HCT116 (cell line): Measurements from ENCODE around the gene DNAJA2. TPM values are rescaled to one million over a fixed set of nuclear protein-coding genes. Genes with fewer than 3 reads are reported as not detected.

Source experiments
- ATAC-seq: fragments of 200-7000 bp; cut with Tn5 transposase; 2 replicates; pipeline ENCODE4 v1.9.1; 2020; ENCODE audit warnings: mild to moderate bottlenecking, moderate library complexity
- BruUV-seq: library from RNA; stranded (reverse); fragments of 400-500 nt; replicated peaks from 2 replicates; lab custom pipeline; 2021; lab: Mats Ljungman, UMichigan
- CTCF ChIA-PET: fragments of 300-600 bp; sonication (Branson Sonifier 250); formaldehyde crosslinking; loops from one replicate; lab custom pipeline; 2021; ENCODE audit warnings: antibody characterized with exemption; lab: Charles Lee
- POLR2A ChIA-PET: fragments of 300-600, 350-600 bp; sonication (Branson Sonifier 250); formaldehyde crosslinking; loops from one replicate; lab custom pipeline; 2021; ENCODE audit warnings: antibody characterized with exemption; lab: Charles Lee
- RAD21 ChIA-PET, 2 experiments: fragments of 300-600 bp; sonication (Branson Sonifier 250); formaldehyde crosslinking; loops; one replicate each; lab custom pipeline; 2023; ENCODE audit warnings: low total read pairs in 2 of 2; ENCODE audit not compliant: uncharacterized antibody in 2 of 2, unreplicated experiment in 2 of 2, low non-redundant PET in 1 of 2; lab: Charles Lee
- DNase-seq: peaks from one replicate; pipeline ENCODE4 v3.0.0-alpha.2; 2010; ENCODE audit warnings: low read depth, low spot score
- H2AFZ ChIP-seq: fragments of 200-600 bp; shearing (Covaris generic), sonication (generic); 2 replicates; pipeline ENCODE4 v1.6.1; 2017; ENCODE audit warnings: low read depth, mixed run types, mixed read lengths, antibody characterized with exemption, low read length; ENCODE audit not compliant: poor library complexity, severe bottlenecking
- H3K27ac ChIP-seq: 2 replicates; pipeline ENCODE4 v1.5.1; 2012; ENCODE audit warnings: low read depth, low read length
- H3K27me3 ChIP-seq: fragments of 200-600 bp; sonication (generic); 2 replicates; pipeline ENCODE4 v1.6.1; 2016; ENCODE audit warnings: mixed run types, low read length, mixed read lengths; ENCODE audit not compliant: insufficient read depth
- H3K36me3 ChIP-seq, 2 experiments: fragments of 200-500 bp in 1 of 2; fragments of 200-600 bp in 1 of 2; sonication (Bioruptor generic) in 1 of 2; sonication (generic) in 1 of 2; 2 replicates each; pipeline versions ENCODE4 v1.5.1 to v1.6.1; 2014 to 2016; ENCODE audit warnings: low read length in 2 of 2, inconsistent platforms in 1 of 2, mixed read lengths in 1 of 2, mixed run types in 1 of 2; ENCODE audit not compliant: insufficient read depth in 2 of 2, control insufficient read depth in 1 of 2
- H3K4me1 ChIP-seq, 2 experiments: fragments of 200-600 bp in 1 of 2; sonication (generic) in 1 of 2; 2 replicates each; pipeline versions ENCODE4 v1.5.1 to v1.6.1; 2012 to 2017; ENCODE audit warnings: low read length in 2 of 2, inconsistent platforms in 1 of 2, mild to moderate bottlenecking in 1 of 2, mixed read lengths in 1 of 2, mixed run types in 1 of 2, moderate library complexity in 1 of 2; ENCODE audit not compliant: insufficient read depth in 2 of 2, control insufficient read depth in 1 of 2
- H3K4me2 ChIP-seq: fragments of 200-600 bp; sonication (generic); 2 replicates; pipeline ENCODE4 v1.6.1; 2017; ENCODE audit warnings: mixed run types, low read length, mixed read lengths
- H3K4me3 ChIP-seq, 2 experiments: fragments of 200-600 bp in 1 of 2; sonication (generic) in 1 of 2; replicated peaks in 1 of 2; 2 replicates each; pipeline ENCODE4 v1.5.1; 2011 to 2016; ENCODE audit warnings: low read length in 2 of 2, control low read depth in 1 of 2, low read depth in 1 of 2, mild to moderate bottlenecking in 1 of 2, mixed read lengths in 1 of 2, mixed run types in 1 of 2
- H3K79me2 ChIP-seq: fragments of 200-600 bp; sonication (generic); 2 replicates; pipeline ENCODE4 v1.6.1; 2017; ENCODE audit warnings: mild to moderate bottlenecking, mixed run types, low read length, moderate library complexity, mixed read lengths; ENCODE audit not compliant: insufficient read depth
- H3K9ac ChIP-seq: fragments of 200-600 bp; sonication (generic); 2 replicates; pipeline ENCODE4 v1.6.1; 2016; ENCODE audit warnings: low read length, mixed read lengths
- H3K9me2 ChIP-seq: fragments of 200-600 bp; sonication (generic), shearing (Covaris generic); 2 replicates; pipeline ENCODE4 v1.6.1; 2017; ENCODE audit warnings: mixed run types, mild to moderate bottlenecking, moderate library complexity; ENCODE audit not compliant: insufficient read depth
- H3K9me3 ChIP-seq, 2 experiments: fragments of 200-500 bp in 1 of 2; fragments of 200-600 bp in 1 of 2; sonication (Bioruptor generic) in 1 of 2; sonication (generic) in 1 of 2; 2 replicates each; pipeline ENCODE4 v1.6.1; 2014 to 2017; ENCODE audit warnings: low read length in 2 of 2, mixed read lengths in 2 of 2, inconsistent platforms in 1 of 2, low read depth in 1 of 2, mild to moderate bottlenecking in 1 of 2, mixed run types in 1 of 2, moderate library complexity in 1 of 2; ENCODE audit not compliant: control insufficient read depth in 1 of 2, insufficient read depth in 1 of 2
- H4K20me1 ChIP-seq: fragments of 200-600 bp; sonication (generic), shearing (Covaris generic); 2 replicates; pipeline ENCODE4 v1.6.1; 2017; ENCODE audit warnings: mixed run types, mild to moderate bottlenecking, moderate library complexity; ENCODE audit not compliant: insufficient read depth
- intact Hi-C: fragments of 100-400 bp; cut with micrococcal nuclease; formaldehyde crosslinking; loops from 2 replicates; pipeline ENCODE4 v1.10.0; 2022
- total RNA-seq: library from RNA; stranded (reverse); gene quantifications from one replicate; pipeline ENCODE4 v1.2.1, GENCODE V29; 2021; ENCODE audit not compliant: unreplicated experiment
- TF ChIP-seq, protein P1 (sequence below): IDR thresholded peaks from 2 replicates; pipeline ENCODE4 v1.6.1; 2011; ENCODE audit warnings: mild to moderate bottlenecking, low read length, moderate library complexity; ENCODE audit not compliant: insufficient replicate concordance; ENCODE audit errors: extremely low read depth

Gene DNAJA2
- total RNA-seq, 1 experiment from 2014 or later: 68.2 TPM

DNA sequence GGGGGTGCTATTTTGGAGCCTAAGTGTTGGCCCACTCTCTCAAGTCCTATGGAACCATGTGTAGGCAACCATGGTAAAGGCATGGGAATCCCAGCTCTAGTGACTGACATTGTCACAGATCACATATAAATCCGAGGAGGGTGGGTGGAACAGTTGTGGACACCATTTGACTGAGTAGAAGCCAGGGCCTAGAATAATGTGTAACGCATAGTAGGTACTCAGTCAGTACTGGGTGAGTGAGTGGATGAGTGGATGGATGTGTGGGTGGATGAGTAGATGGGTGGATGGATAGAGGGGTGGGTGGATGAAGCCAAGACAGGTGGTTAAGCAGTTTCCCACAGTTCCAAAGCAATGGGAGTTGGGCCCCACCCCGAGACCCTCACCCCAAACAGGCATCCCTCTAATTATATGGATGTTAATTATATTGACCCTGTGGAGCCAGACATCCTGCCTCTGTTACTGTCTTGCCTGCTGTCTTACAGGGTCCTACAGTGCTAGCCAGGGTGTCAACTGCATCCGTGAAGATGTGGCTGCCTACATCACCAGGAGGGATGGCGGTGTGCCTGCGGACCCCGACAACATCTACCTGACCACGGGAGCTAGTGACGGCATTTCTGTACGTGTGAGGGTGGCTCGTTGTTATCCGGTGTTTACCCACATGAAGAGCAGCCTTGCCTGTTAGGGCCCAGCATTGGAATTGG, 67.0 kb downstream of the DNAJA2 start:
- no peak overlapping the region for H3K27ac ChIP-seq
- intact Hi-C loops: no loop called here
- H2AFZ ChIP-seq: no peak overlapping the region
- TF ChIP-seq, protein P1, sequence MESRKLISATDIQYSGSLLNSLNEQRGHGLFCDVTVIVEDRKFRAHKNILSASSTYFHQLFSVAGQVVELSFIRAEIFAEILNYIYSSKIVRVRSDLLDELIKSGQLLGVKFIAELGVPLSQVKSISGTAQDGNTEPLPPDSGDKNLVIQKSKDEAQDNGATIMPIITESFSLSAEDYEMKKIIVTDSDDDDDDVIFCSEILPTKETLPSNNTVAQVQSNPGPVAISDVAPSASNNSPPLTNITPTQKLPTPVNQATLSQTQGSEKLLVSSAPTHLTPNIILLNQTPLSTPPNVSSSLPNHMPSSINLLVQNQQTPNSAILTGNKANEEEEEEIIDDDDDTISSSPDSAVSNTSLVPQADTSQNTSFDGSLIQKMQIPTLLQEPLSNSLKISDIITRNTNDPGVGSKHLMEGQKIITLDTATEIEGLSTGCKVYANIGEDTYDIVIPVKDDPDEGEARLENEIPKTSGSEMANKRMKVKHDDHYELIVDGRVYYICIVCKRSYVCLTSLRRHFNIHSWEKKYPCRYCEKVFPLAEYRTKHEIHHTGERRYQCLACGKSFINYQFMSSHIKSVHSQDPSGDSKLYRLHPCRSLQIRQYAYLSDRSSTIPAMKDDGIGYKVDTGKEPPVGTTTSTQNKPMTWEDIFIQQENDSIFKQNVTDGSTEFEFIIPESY: no peak
- no peak for DNase-seq
- H3K9me3 ChIP-seq: no peaks in the 10 kb centered on the region
- no peak overlapping the region for H3K4me2 ChIP-seq
- no peak overlapping the region for H3K9ac ChIP-seq
- H3K27me3 ChIP-seq: no peaks in the 10 kb centered on the region
- H3K36me3 ChIP-seq: peaks cover 0 to 11% of the 10 kb centered on the region in 2 experiments; a peak in 2 of 4 replicates
- H3K79me2 ChIP-seq: no peaks in the 10 kb centered on the region
- ChIA-PET RAD21 (no interaction called here), POLR2A (no interaction called here), CTCF (interaction anchor here (0.9 to 4.3 kb wide), 3 partner anchors 53 to 233 kb away, joined by 3 to 62 read pairs (median 3); no protein-coding TSS in a partner anchor)
- no peaks in the 10 kb centered on the region for H3K4me1 ChIP-seq
- ATAC-seq: no peak
- H3K9me2 ChIP-seq: no peaks in the 10 kb centered on the region
- H4K20me1 ChIP-seq: no peaks in the 10 kb centered on the region
- H3K4me3 ChIP-seq: no peak overlapping the region
- no TSS peak for BruUV-seq

Other genes starting within 250 kb of the DNAJA2 start
- gene MYLK3, start 225.3 kb downstream of the DNAJA2 start, total RNA-seq: 0.22 TPM
- 10.2 TPM for gene C16orf87, start 142.5 kb downstream of the DNAJA2 start, total RNA-seq
- gene GPT2, start 89.3 kb downstream of the DNAJA2 start, total RNA-seq: 50.6 TPM
- 10.3 TPM for gene NETO2, start 170.3 kb upstream of the DNAJA2 start, total RNA-seq